ENCODE measurements around the gene FUT7. TPM values are rescaled to one million over a fixed set of nuclear protein-coding genes. Genes with fewer than 3 reads are reported as not detected.

Gene FUT7
- total and polyA plus RNA-seq, 2 of the 8 experiments (the other 6 are each of a cell fraction or from before 2014, with no cell fraction given): not detected

DNA sequence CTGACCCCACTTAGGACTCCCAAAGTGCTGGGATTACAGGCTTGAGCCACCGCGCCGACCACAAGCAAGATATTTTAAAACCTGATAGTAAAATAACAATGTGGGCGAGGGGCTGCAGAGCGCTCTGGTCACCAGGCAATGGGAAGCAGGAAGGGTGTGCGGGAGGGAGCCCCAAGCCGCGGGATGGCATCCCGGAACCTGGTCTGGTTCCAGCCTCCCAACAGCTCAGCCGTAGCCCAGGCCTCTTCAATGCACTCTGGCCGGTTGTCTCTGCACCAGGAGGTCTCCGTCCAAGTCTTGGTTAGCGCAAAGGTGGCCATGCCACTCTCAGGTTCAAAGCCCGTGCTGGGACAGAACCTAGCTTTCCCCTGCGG is 44.7 kb upstream of the FUT7 start (continued):
- TF ChIP-seq, protein P1, sequence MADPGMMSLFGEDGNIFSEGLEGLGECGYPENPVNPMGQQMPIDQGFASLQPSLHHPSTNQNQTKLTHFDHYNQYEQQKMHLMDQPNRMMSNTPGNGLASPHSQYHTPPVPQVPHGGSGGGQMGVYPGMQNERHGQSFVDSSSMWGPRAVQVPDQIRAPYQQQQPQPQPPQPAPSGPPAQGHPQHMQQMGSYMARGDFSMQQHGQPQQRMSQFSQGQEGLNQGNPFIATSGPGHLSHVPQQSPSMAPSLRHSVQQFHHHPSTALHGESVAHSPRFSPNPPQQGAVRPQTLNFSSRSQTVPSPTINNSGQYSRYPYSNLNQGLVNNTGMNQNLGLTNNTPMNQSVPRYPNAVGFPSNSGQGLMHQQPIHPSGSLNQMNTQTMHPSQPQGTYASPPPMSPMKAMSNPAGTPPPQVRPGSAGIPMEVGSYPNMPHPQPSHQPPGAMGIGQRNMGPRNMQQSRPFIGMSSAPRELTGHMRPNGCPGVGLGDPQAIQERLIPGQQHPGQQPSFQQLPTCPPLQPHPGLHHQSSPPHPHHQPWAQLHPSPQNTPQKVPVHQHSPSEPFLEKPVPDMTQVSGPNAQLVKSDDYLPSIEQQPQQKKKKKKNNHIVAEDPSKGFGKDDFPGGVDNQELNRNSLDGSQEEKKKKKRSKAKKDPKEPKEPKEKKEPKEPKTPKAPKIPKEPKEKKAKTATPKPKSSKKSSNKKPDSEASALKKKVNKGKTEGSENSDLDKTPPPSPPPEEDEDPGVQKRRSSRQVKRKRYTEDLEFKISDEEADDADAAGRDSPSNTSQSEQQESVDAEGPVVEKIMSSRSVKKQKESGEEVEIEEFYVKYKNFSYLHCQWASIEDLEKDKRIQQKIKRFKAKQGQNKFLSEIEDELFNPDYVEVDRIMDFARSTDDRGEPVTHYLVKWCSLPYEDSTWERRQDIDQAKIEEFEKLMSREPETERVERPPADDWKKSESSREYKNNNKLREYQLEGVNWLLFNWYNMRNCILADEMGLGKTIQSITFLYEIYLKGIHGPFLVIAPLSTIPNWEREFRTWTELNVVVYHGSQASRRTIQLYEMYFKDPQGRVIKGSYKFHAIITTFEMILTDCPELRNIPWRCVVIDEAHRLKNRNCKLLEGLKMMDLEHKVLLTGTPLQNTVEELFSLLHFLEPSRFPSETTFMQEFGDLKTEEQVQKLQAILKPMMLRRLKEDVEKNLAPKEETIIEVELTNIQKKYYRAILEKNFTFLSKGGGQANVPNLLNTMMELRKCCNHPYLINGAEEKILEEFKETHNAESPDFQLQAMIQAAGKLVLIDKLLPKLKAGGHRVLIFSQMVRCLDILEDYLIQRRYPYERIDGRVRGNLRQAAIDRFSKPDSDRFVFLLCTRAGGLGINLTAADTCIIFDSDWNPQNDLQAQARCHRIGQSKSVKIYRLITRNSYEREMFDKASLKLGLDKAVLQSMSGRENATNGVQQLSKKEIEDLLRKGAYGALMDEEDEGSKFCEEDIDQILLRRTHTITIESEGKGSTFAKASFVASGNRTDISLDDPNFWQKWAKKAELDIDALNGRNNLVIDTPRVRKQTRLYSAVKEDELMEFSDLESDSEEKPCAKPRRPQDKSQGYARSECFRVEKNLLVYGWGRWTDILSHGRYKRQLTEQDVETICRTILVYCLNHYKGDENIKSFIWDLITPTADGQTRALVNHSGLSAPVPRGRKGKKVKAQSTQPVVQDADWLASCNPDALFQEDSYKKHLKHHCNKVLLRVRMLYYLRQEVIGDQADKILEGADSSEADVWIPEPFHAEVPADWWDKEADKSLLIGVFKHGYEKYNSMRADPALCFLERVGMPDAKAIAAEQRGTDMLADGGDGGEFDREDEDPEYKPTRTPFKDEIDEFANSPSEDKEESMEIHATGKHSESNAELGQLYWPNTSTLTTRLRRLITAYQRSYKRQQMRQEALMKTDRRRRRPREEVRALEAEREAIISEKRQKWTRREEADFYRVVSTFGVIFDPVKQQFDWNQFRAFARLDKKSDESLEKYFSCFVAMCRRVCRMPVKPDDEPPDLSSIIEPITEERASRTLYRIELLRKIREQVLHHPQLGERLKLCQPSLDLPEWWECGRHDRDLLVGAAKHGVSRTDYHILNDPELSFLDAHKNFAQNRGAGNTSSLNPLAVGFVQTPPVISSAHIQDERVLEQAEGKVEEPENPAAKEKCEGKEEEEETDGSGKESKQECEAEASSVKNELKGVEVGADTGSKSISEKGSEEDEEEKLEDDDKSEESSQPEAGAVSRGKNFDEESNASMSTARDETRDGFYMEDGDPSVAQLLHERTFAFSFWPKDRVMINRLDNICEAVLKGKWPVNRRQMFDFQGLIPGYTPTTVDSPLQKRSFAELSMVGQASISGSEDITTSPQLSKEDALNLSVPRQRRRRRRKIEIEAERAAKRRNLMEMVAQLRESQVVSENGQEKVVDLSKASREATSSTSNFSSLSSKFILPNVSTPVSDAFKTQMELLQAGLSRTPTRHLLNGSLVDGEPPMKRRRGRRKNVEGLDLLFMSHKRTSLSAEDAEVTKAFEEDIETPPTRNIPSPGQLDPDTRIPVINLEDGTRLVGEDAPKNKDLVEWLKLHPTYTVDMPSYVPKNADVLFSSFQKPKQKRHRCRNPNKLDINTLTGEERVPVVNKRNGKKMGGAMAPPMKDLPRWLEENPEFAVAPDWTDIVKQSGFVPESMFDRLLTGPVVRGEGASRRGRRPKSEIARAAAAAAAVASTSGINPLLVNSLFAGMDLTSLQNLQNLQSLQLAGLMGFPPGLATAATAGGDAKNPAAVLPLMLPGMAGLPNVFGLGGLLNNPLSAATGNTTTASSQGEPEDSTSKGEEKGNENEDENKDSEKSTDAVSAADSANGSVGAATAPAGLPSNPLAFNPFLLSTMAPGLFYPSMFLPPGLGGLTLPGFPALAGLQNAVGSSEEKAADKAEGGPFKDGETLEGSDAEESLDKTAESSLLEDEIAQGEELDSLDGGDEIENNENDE (IDR thresholded peaks at IDR 0.05; ENCODE audit: insufficient replicate concordance, low read length): no peak
- TF ChIP-seq TCF12 (IDR thresholded peaks at IDR 0.05; ENCODE audit: low read depth, low read length) (no peak), SUZ12 (IDR thresholded peaks at IDR 0.05; ENCODE audit: low read length) (no peak)
